Measurements from ENCODE around the gene KANSL3. TPM values are rescaled to one million over a fixed set of nuclear protein-coding genes. Genes with fewer than 3 reads are reported as not detected.

Gene KANSL3
- total and polyA plus RNA-seq, 2 donors (not counting 3 experiments of a cell fraction or from before 2014, with no cell fraction given) = 27.7 to 36.9 TPM

DNA sequence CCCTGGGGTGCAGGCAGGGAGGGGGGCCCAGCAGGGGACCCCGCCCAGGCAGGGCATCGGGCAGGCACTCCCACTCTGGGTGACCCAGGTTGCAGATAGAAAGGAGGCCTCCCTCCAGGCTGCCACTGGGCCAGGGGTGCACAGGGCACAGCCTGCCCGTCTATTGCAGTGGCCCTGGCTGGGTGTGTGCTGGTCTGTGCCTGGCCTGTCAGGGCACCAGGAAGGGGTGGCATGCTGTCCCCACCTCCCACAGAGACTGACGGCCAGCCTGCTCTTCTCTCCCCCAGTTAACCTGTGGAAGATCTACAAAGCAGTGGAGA is 88.7 kb downstream of the KANSL3 start:
- no TSS peak for BruUV-seq (replicated peaks)
- CTCF ChIA-PET = interaction anchor here (0.6 to 11.6 kb wide), 4 partner anchors 11 to 43 kb away, joined by 3 to 130 read pairs (median 52); partner anchors contain the start of gene ARID5A
- FAIRE-seq = no peak

More for the DNA sequence above, 88.7 kb downstream of the KANSL3 start:
- no peaks in the 10 kb centered on the region for H3K27me3 ChIP-seq (ENCODE audit: control insufficient read depth in 2 of 2, insufficient read depth in 2 of 2, low read length in 2 of 2)
- H3K4me3 ChIP-seq (replicated peaks in 1 of 3; ENCODE audit: insufficient read depth in 1 of 3, low read depth in 1 of 3, low read length in 3 of 3) = no peak overlapping the region
- H3K79me2 ChIP-seq (ENCODE audit: control insufficient read depth, insufficient read depth, low read length) = peaks cover 8% of the 10 kb centered on the region
- H3K9me3 ChIP-seq (replicated peaks; ENCODE audit: control insufficient read depth, insufficient read depth, low read length) = no peaks in the 10 kb centered on the region
- peaks cover 5 to 41% of the 10 kb centered on the region in 2 experiments for H3K36me3 ChIP-seq (ENCODE audit: control insufficient read depth in 2 of 2, extremely low read depth in 1 of 2, insufficient read depth in 2 of 2, low read length in 2 of 2)
- H3K27ac ChIP-seq (ENCODE audit: insufficient read depth, low read depth, low read length) = no peak overlapping the region
- H3K9ac ChIP-seq (replicated peaks; ENCODE audit: extremely low read depth, insufficient read depth, low read length) = no peak overlapping the region
- H2AFZ ChIP-seq (ENCODE audit: low read depth, low read length) = no peak overlapping the region
- H4K20me1 ChIP-seq (replicated peaks; ENCODE audit: control insufficient read depth, extremely low read depth, insufficient read depth, low read length) = no peaks in the 10 kb centered on the region
- POLR2A ChIA-PET = no interaction called here
- TF ChIP-seq, protein P1, sequence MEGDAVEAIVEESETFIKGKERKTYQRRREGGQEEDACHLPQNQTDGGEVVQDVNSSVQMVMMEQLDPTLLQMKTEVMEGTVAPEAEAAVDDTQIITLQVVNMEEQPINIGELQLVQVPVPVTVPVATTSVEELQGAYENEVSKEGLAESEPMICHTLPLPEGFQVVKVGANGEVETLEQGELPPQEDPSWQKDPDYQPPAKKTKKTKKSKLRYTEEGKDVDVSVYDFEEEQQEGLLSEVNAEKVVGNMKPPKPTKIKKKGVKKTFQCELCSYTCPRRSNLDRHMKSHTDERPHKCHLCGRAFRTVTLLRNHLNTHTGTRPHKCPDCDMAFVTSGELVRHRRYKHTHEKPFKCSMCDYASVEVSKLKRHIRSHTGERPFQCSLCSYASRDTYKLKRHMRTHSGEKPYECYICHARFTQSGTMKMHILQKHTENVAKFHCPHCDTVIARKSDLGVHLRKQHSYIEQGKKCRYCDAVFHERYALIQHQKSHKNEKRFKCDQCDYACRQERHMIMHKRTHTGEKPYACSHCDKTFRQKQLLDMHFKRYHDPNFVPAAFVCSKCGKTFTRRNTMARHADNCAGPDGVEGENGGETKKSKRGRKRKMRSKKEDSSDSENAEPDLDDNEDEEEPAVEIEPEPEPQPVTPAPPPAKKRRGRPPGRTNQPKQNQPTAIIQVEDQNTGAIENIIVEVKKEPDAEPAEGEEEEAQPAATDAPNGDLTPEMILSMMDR (IDR thresholded peaks at IDR 0.05; ENCODE audit: extremely low read depth in 1 of 2, insufficient read depth in 1 of 2, low read depth in 1 of 2, low read length in 2 of 2) = no peak
- TF ChIP-seq MYC (IDR thresholded peaks at IDR 0.05; ENCODE audit: low read depth, low read length) (no peak), FOS (IDR thresholded peaks at IDR 0.05; ENCODE audit: borderline replicate concordance, insufficient read depth, low read length) (no peak), POLR2A (IDR thresholded peaks at IDR 0.05; ENCODE audit: low read depth, low read length) (no peak), JUN (IDR thresholded peaks at IDR 0.05; ENCODE audit: borderline replicate concordance, insufficient read depth, insufficient read length, low read depth) (no peak), EZH2 (IDR thresholded peaks at IDR 0.05; ENCODE audit: borderline replicate concordance, low read depth, low read length, severe bottlenecking) (no peak), GATA2 (IDR thresholded peaks at IDR 0.05; ENCODE audit: insufficient read depth, insufficient read length, low read depth, low read length) (no peak), POLR2AphosphoS5 (IDR thresholded peaks at IDR 0.05; ENCODE audit: insufficient read depth, low read depth, low read length) (no peak)
- TF ChIP-seq, protein P2, sequence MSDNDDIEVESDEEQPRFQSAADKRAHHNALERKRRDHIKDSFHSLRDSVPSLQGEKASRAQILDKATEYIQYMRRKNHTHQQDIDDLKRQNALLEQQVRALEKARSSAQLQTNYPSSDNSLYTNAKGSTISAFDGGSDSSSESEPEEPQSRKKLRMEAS (IDR thresholded peaks at IDR 0.05; ENCODE audit: insufficient read depth, insufficient read length) = no peak
- dilution Hi-C loops (cut with MboI; ENCODE audit: extremely low pct_ligation_motif_present, low sequenced_read_pairs) (no loop called here), intact Hi-C loops (cut with micrococcal nuclease) (no loop called here)
- H3K9me1 ChIP-seq (replicated peaks; ENCODE audit: control insufficient read depth, extremely low read depth, insufficient read depth, low read length) = no peaks in the 10 kb centered on the region
- H3K4me2 ChIP-seq (ENCODE audit: insufficient read depth, low read length) = no peak overlapping the region
- DNase-seq (ENCODE audit: low read depth, low spot score) = no peak
- no peaks in the 10 kb centered on the region for H3K4me1 ChIP-seq (ENCODE audit: control insufficient read depth, extremely low read depth, insufficient read depth, low read length)

Data from endothelial cell of umbilical vein (primary cell).